Hair follicle dermal papilla cell (primary cell): ENCODE measurements around the gene CST1. TPM values are rescaled to one million over a fixed set of nuclear protein-coding genes. Genes with fewer than 3 reads are reported as not detected.

ENCODE experiments used
- small RNA-seq: library from RNA; depleted of rRNA; stranded (forward); fragments of <200 nt; gene quantifications from one replicate; pipeline ENCODE3, GENCODE V24; 2012
- total RNA-seq: library from RNA; depleted of rRNA; stranded (reverse); fragments of >200 nt; gene quantifications from 2 replicates; pipeline ENCODE4 v1.2.3, GENCODE V29; 2012

The CST1 gene, protein sequence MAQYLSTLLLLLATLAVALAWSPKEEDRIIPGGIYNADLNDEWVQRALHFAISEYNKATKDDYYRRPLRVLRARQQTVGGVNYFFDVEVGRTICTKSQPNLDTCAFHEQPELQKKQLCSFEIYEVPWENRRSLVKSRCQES
- not detected in 2 replicates for total RNA-seq

DNA sequence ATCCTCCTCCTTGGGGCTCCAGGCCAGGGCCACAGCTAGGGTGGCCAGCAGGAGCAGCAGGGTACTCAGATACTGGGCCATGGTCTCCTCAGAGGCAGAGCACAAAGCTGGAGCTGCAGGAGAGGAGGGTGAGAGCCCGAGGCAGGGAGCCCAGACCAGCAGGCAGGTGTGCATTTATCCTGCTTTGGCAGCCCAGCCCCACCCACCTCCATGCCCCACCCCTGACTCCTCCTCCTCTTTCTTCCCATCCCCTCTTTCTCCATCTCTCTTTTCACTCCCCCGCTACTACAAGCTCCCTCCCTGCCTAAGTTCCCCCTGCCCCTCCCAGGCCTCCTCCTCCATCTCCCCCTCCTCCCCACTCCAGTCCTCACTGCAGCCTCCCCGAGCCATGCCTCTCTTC lies at the start of gene CST1:
Gene CST1 (minus strand): TSS at position 150 of the 400 bp plus-strand sequence. CDS start 69 bp downstream, at position 81.

Small RNA genes within 50 kb of the gene (small RNA-seq; reads per million reads assigned to genes)
- not detected for gene CST2P1

Other genes starting within 250 kb of the CST1 start
- gene CST9L, start 182.5 kb downstream of the CST1 start, total RNA-seq, result not detected in 2 replicates
- gene CST9, start 145.0 kb downstream of the CST1 start, total RNA-seq, result not detected in 2 replicates
- 110 and 113 TPM in 2 replicates for gene CST3, start 113.0 kb downstream of the CST1 start, total RNA-seq
- not detected in 2 replicates for gene CST4, start 61.9 kb downstream of the CST1 start, total RNA-seq
- not detected in 2 replicates for gene CST2, start 75.8 kb upstream of the CST1 start, total RNA-seq
- gene CST5, start 128.8 kb upstream of the CST1 start, total RNA-seq, result not detected in 2 replicates
- not detected in 2 replicates for gene GGTLC1, start 237.8 kb upstream of the CST1 start, total RNA-seq